HepG2 (cell line): ENCODE results near the gene CMTM8. TPM values are rescaled to one million over a fixed set of nuclear protein-coding genes. Genes with fewer than 3 reads are reported as not detected.
A peak's percentile ranks its signal among the peaks of the same experiment; 100 is the strongest.

Experiments
- ATAC-seq: fragments of 200-7000 bp; cut with Tn5 transposase; 3 replicates; pipeline ENCODE4 v1.9.1; 2020; ENCODE audit warnings: mild to moderate bottlenecking, moderate library complexity
- BruUV-seq: library from RNA; stranded (reverse); fragments of 400-500 nt; replicated peaks from 2 replicates; lab custom pipeline; 2021; lab: Mats Ljungman, UMichigan
- CTCF ChIA-PET: fragments of 300-600 bp; formaldehyde crosslinking; extraction: SDS; loops from one replicate; lab custom pipeline; 2021; ENCODE audit warnings: low total read pairs, inconsistent platforms, low intra/inter-chr PET ratio; lab: Yijun Ruan, JAX
- POLR2A ChIA-PET: fragments of 350-600 bp; sonication (Branson Sonifier 250); formaldehyde crosslinking; loops from one replicate; lab custom pipeline; 2020; ENCODE audit warnings: antibody characterized with exemption, inconsistent platforms; lab: Yijun Ruan, JAX
- DNase-seq: peaks from one replicate; pipeline ENCODE4 v3.0.0-alpha.2; 2015; ENCODE audit warnings: low spot score
- FAIRE-seq: peaks from 3 replicates; lab custom pipeline; 2011; peaks lifted over from hg19 to GRCh38; lab: Jason Lieb, UNC
- H2AFZ ChIP-seq: one replicate; pipeline ENCODE4 v1.6.1; 2011; ENCODE audit warnings: low read length, inconsistent platforms
- H3K27ac ChIP-seq: fragments of 300-600 bp; 3 replicates; pipeline ENCODE4 v1.8.0; 2011; ENCODE audit warnings: mixed run types, mild to moderate bottlenecking, mixed read lengths, low read length, inconsistent platforms; ENCODE audit not compliant: insufficient read depth; ENCODE audit errors: extremely low read length
- H3K27me3 ChIP-seq, 2 experiments: fragments of 200-600 bp in 1 of 2; 2 replicates in 1 of 2; 3 replicates in 1 of 2; pipeline versions ENCODE4 v1.6.0 to v1.8.0; 2011; ENCODE audit warnings: low read length in 2 of 2, mild to moderate bottlenecking in 2 of 2, moderate library complexity in 2 of 2, inconsistent platforms in 1 of 2; ENCODE audit not compliant: insufficient read depth in 2 of 2, control insufficient read depth in 1 of 2
- H3K36me3 ChIP-seq, 2 experiments: fragments of 200-600 bp in 1 of 2; replicated peaks in 1 of 2; 2 replicates in 1 of 2; 3 replicates in 1 of 2; pipeline versions ENCODE4 v1.5.1 to v1.8.0; 2011; ENCODE audit warnings: low read length in 2 of 2, inconsistent platforms in 1 of 2; ENCODE audit not compliant: insufficient read depth in 2 of 2, control insufficient read depth in 1 of 2
- H3K4me1 ChIP-seq: 2 replicates; pipeline ENCODE4 v1.5.1; 2012; ENCODE audit warnings: low read length, inconsistent platforms; ENCODE audit not compliant: insufficient read depth
- H3K4me2 ChIP-seq: 2 replicates; pipeline ENCODE4 v1.6.0; 2011; ENCODE audit warnings: low read depth, low read length, inconsistent platforms
- H3K4me3 ChIP-seq, 3 experiments: fragments of 200-600 bp in 1 of 3; sonication (generic), shearing (Covaris generic) in 1 of 3; replicated peaks in 1 of 3; 2 replicates each; pipeline ENCODE4 v1.5.1; 2011 to 2016; ENCODE audit warnings: low read length in 3 of 3, inconsistent platforms in 2 of 3, low read depth in 2 of 3, mild to moderate bottlenecking in 2 of 3, control low read depth in 1 of 3, mixed read lengths in 1 of 3; ENCODE audit not compliant: insufficient read depth in 1 of 3
- H3K79me2 ChIP-seq: one replicate; pipeline ENCODE4 v1.6.1; 2011; ENCODE audit warnings: low read length, inconsistent platforms; ENCODE audit not compliant: insufficient read depth
- H3K9ac ChIP-seq: 2 replicates; pipeline ENCODE4 v1.6.0; 2011; ENCODE audit warnings: mild to moderate bottlenecking, low read depth, low read length, inconsistent platforms; ENCODE audit not compliant: insufficient read depth
- H3K9me3 ChIP-seq: 2 replicates; pipeline ENCODE4 v1.5.1; 2012; ENCODE audit warnings: mild to moderate bottlenecking, low read length
- H4K20me1 ChIP-seq: 2 replicates; pipeline ENCODE4 v1.6.0; 2011; ENCODE audit warnings: inconsistent platforms, mild to moderate bottlenecking, low read length, moderate library complexity; ENCODE audit not compliant: insufficient read depth
- BORCS8-MEF2B ChIP-seq: sonication (generic); formaldehyde crosslinking; IDR thresholded peaks from 2 replicates; pipeline ENCODE4 v1.8.0; 2022; ENCODE audit warnings: mild to moderate bottlenecking, missing genetic modification reagents
- CEBPB ChIP-seq: IDR thresholded peaks from 2 replicates; pipeline ENCODE4 v1.6.1; 2011; ENCODE audit warnings: low read depth, low read length, improper control_type of control experiment, borderline replicate concordance
- CSRNP2 ChIP-seq: sonication (generic); formaldehyde crosslinking; conservative IDR thresholded peaks from 2 replicates; pipeline ENCODE4 v1.8.0; 2022; ENCODE audit warnings: low read depth, missing genetic modification reagents
- ETV6 ChIP-seq: sonication (generic); formaldehyde crosslinking; conservative IDR thresholded peaks from 2 replicates; pipeline ENCODE4 v1.4.0; 2020; ENCODE audit warnings: missing genetic modification reagents
- MTF1 ChIP-seq: sonication (generic); formaldehyde crosslinking; IDR thresholded peaks from 2 replicates; pipeline ENCODE4 v1.5.0; 2020; ENCODE audit warnings: missing genetic modification reagents
- SALL1 ChIP-seq: sonication (generic); formaldehyde crosslinking; IDR thresholded peaks from 2 replicates; pipeline ENCODE4 v1.8.0; 2022; ENCODE audit warnings: mild to moderate bottlenecking, missing genetic modification reagents
- SALL2 ChIP-seq: sonication (generic); formaldehyde crosslinking; IDR thresholded peaks from 2 replicates; pipeline ENCODE4 v1.8.1; 2023; ENCODE audit warnings: mild to moderate bottlenecking, missing genetic modification reagents, inconsistent platforms
- SIN3A ChIP-seq: IDR thresholded peaks from 2 replicates; pipeline ENCODE4 v1.6.1; 2011; ENCODE audit warnings: low read depth, mild to moderate bottlenecking, control low read depth, low read length, borderline replicate concordance
- TRIM22 ChIP-seq: fragments of 450-650 bp; IDR thresholded peaks from 2 replicates; pipeline ENCODE4 v1.6.1; 2017
- YEATS2 ChIP-seq: sonication (generic); formaldehyde crosslinking; IDR thresholded peaks from 2 replicates; pipeline ENCODE4 v1.4.0; 2020; ENCODE audit warnings: missing genetic modification reagents, borderline replicate concordance
- ZMYM3 ChIP-seq: sonication (generic); formaldehyde crosslinking; IDR thresholded peaks from 2 replicates; pipeline ENCODE4 v1.5.1; 2020; ENCODE audit warnings: mild to moderate bottlenecking, missing genetic modification reagents
- ZNF598 ChIP-seq: sonication (generic); formaldehyde crosslinking; IDR thresholded peaks from 2 replicates; pipeline ENCODE4 v1.5.1; 2020; ENCODE audit warnings: mild to moderate bottlenecking, missing genetic modification reagents, borderline replicate concordance
- ZNF879 ChIP-seq: sonication (generic); formaldehyde crosslinking; IDR thresholded peaks from 2 replicates; pipeline ENCODE4 v1.8.1; 2023; ENCODE audit warnings: missing genetic modification reagents
- ZSCAN25 ChIP-seq: sonication (generic); formaldehyde crosslinking; IDR thresholded peaks from 2 replicates; pipeline ENCODE4 v1.8.0; 2022; ENCODE audit warnings: mild to moderate bottlenecking, missing genetic modification reagents
- ZSCAN29 ChIP-seq: sonication (generic); formaldehyde crosslinking; conservative IDR thresholded peaks from 2 replicates; pipeline ENCODE4 v1.4.0; 2020; ENCODE audit warnings: mild to moderate bottlenecking, missing genetic modification reagents
- WGBS: methylation state at CpG from one replicate; pipeline ENCODE4 v1.1.6; 2017; ENCODE audit warnings: low lambda C conversion rate; 5-methylcytosine and 5-hydroxymethylcytosine counted together
- in situ Hi-C: cut with HindIII; loops from 2 replicates; pipeline ENCODE4 v1.10.0; 2017; ENCODE audit warnings: low pct_unique_long_range_greater_than_20kb; ENCODE audit not compliant: extremely low pct_ligation_motif_present
- intact Hi-C: fragments of 100-400 bp; cut with micrococcal nuclease; formaldehyde crosslinking; loops from one replicate; pipeline ENCODE4 v1.10.0; 2022; ENCODE audit not compliant: unreplicated experiment
- polyA plus RNA-seq, 8 experiments: library from polyadenylated mRNA; depleted of rRNA in 3 of 8; stranded (reverse) in 7 of 8; unstranded in 1 of 8; fragments of >200 nt; fragmentation: Illumina TruSeq in 4 of 8; extraction: Trizol in 4 of 8; gene quantifications; 2 replicates each; pipeline versions ENCODE4 v1.2.1 to v1.2.3, GENCODE V29; 2011 to 2016; ENCODE audit warnings: low read depth in 4 of 8, missing spikeins in 1 of 8, mixed read lengths in 1 of 8; ENCODE audit not compliant: insufficient read depth in 1 of 8
- total RNA-seq, 5 experiments: library from RNA; depleted of rRNA; stranded (reverse); fragments of >200 nt; fragmentation: Illumina TruSeq; extraction: Trizol; gene quantifications; 2 replicates each; pipeline ENCODE4 v1.2.3, GENCODE V29; 2016; ENCODE audit warnings: low read depth in 1 of 5
- TF ChIP-seq, protein P1 (sequence below): IDR thresholded peaks from 2 replicates; pipeline ENCODE4 v1.6.1; 2016
- TF ChIP-seq, protein P2 (sequence below): sonication (generic); formaldehyde crosslinking; IDR thresholded peaks from 2 replicates; pipeline ENCODE4 v1.5.0; 2020; ENCODE audit warnings: missing genetic modification reagents

CMTM8 gene
- total and polyA plus RNA-seq, 2 of the 13 experiments (the other 11 are each of a cell fraction or from before 2014, with no cell fraction given): 8.9 to 15.8 TPM

DNA sequence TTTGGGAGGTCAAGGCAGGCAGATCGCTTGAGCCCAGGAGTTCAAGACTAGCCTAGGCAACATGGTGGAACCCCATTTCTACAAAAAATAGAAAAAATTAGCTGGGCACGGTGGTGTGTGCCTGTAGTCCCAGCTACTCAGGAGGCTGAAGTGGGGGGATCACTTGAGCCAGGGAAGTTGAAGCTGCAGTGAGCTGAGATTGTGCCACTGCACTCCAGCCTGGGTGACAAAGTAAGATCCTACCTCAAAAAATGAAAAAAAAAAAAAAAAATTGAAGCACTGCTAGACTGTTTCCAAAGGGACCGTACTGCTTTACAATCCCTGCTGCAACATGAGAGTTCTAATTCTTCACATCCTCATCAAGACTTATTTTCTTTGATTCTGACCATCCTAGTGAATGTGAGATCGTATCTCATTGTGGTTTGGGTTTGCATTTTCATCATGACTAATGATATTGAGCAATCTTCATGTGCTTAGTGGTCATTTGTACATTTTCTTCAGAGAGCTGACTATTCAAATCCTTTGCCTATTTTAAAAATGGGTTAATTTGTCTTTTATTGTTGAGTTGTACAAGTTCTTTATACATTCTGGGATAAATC, 10.8 kb downstream of the CMTM8 start (continued):
- TF ChIP-seq CSRNP2 (CRISPR knock-in tag) (no peak), ETV6 (no peak), ZSCAN29 (CRISPR knock-in tag) (no peak), SALL2 (CRISPR knock-in tag) (no peak), CEBPB (peak; percentile 85), ZSCAN25 (CRISPR knock-in tag) (no peak), ZMYM3 (CRISPR knock-in tag) (no peak), SIN3A (no peak)
- TF ChIP-seq, all 625 proteins: peak for 2

DNA sequence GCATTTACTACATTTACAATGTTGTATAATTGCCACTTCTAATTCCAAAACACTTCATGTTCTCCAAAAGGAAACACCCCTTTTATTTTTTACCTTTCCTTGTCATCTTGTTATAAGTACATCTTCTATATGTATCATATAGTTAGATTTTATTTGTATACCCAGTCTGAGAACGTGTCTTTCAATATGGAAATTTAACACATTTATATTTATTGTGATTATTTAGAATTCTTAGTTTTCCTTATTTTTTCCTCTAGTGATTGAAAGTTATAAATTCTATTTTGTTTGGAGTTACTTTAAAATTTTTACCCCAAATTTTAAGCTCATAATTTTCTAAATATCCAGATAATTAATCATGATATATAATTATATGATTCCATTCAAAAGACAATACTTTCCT, 15.8 kb downstream of the CMTM8 start:
- no peak overlapping the region for H3K4me3 ChIP-seq
- BruUV-seq: no TSS peak
- H3K27me3 ChIP-seq: no peaks in the 10 kb centered on the region
- CTCF ChIA-PET: no interaction called here
- H2AFZ ChIP-seq: no peak overlapping the region
- POLR2A ChIA-PET: no interaction called here
- H3K27ac ChIP-seq: no peak overlapping the region
- no peaks in the 10 kb centered on the region for H3K36me3 ChIP-seq
- DNase-seq (no peak), FAIRE-seq (no peak), ATAC-seq (no peak)
- in situ Hi-C loops: no loop called here
- WGBS: 94% methylated on average over 1 of the region's 1 CpG
- H3K79me2 ChIP-seq: peaks cover 31% of the 10 kb centered on the region
- no peak overlapping the region for H3K4me2 ChIP-seq
- no peak overlapping the region for H3K9ac ChIP-seq
- intact Hi-C loops: no loop called here
- peaks cover 16% of the 10 kb centered on the region for H3K4me1 ChIP-seq
- no peaks in the 10 kb centered on the region for H3K9me3 ChIP-seq
- no peaks in the 10 kb centered on the region for H4K20me1 ChIP-seq
- TF ChIP-seq, protein P1, sequence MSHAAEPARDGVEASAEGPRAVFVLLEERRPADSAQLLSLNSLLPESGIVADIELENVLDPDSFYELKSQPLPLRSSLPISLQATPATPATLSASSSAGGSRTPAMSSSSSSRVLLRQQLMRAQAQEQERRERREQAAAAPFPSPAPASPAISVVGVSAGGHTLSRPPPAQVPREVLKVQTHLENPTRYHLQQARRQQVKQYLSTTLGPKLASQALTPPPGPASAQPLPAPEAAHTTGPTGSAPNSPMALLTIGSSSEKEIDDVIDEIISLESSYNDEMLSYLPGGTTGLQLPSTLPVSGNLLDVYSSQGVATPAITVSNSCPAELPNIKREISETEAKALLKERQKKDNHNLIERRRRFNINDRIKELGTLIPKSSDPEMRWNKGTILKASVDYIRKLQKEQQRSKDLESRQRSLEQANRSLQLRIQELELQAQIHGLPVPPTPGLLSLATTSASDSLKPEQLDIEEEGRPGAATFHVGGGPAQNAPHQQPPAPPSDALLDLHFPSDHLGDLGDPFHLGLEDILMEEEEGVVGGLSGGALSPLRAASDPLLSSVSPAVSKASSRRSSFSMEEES (CRISPR knock-in tag): no peak
- no peak for TF ChIP-seq MTF1
- no peak for TF ChIP-seq BORCS8-MEF2B (CRISPR knock-in tag)
- no peak for TF ChIP-seq YEATS2 (CRISPR knock-in tag)
- TF ChIP-seq, protein P2, sequence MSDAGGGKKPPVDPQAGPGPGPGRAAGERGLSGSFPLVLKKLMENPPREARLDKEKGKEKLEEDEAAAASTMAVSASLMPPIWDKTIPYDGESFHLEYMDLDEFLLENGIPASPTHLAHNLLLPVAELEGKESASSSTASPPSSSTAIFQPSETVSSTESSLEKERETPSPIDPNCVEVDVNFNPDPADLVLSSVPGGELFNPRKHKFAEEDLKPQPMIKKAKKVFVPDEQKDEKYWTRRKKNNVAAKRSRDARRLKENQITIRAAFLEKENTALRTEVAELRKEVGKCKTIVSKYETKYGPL (CRISPR knock-in tag): no peak
- TF ChIP-seq ZNF879: no peak
- no peak for TF ChIP-seq SALL1 (CRISPR knock-in tag)
- no peak for TF ChIP-seq ZNF598
- TF ChIP-seq TRIM22: no peak
